Right kidney (tissue), 1 donor: ENCODE results near the gene EIF4G3.

ENCODE experiments used
- DNase-seq: peaks from one replicate; pipeline ENCODE4 v3.0.0-alpha.2; 2016

Gene EIF4G3

GRCh38 chr1:20992322-20993056, 184.2 kb downstream of the EIF4G3 start:
- no peak for DNase-seq

- no peak for DNase-seq
Measured at GRCh38 chr1:20988943-20989342, 187.8 kb downstream of the EIF4G3 start.

GRCh38 chr1:20987831-20988825, 188.6 kb downstream of the EIF4G3 start:
- DNase-seq: no peak

- DNase-seq: no peak
Measured at GRCh38 chr1:20983297-20983889, 193.3 kb downstream of the EIF4G3 start.

GRCh38 chr1:20982316-20982715, 194.4 kb downstream of the EIF4G3 start:
- no peak for DNase-seq

- DNase-seq: no peak
Measured at GRCh38 chr1:20981915-20982314, 194.8 kb downstream of the EIF4G3 start.

- DNase-seq: no peak
Measured at GRCh38 chr1:20980051-20980450, 196.6 kb downstream of the EIF4G3 start.

- no peak for DNase-seq
Measured at GRCh38 chr1:20978413-20978812, 198.3 kb downstream of the EIF4G3 start.

GRCh38 chr1:20975668-20976067, 201.0 kb downstream of the EIF4G3 start:
- no peak for DNase-seq

- no peak for DNase-seq
Measured at GRCh38 chr1:20974951-20975350, 201.7 kb downstream of the EIF4G3 start.

GRCh38 chr1:20974069-20974468, 202.6 kb downstream of the EIF4G3 start:
- DNase-seq: no peak

GRCh38 chr1:20972855-20973254, 203.8 kb downstream of the EIF4G3 start:
- DNase-seq: no peak

GRCh38 chr1:20964540-20965484, 211.9 kb downstream of the EIF4G3 start:
- DNase-seq: no peak

GRCh38 chr1:20962576-20963258, 214.0 kb downstream of the EIF4G3 start:
- DNase-seq: no peak

GRCh38 chr1:20958430-20958829, 218.3 kb downstream of the EIF4G3 start:
- DNase-seq: no peak

GRCh38 chr1:20956272-20956671, 220.4 kb downstream of the EIF4G3 start:
- no peak for DNase-seq

GRCh38 chr1:20950679-20951078, 226.0 kb downstream of the EIF4G3 start:
- DNase-seq: no peak

GRCh38 chr1:20949871-20950590, 226.7 kb downstream of the EIF4G3 start:
- DNase-seq: no peak

- no peak for DNase-seq
Measured at GRCh38 chr1:20948101-20948500, 228.6 kb downstream of the EIF4G3 start.

- no peak for DNase-seq
Measured at GRCh38 chr1:20947409-20947808, 229.3 kb downstream of the EIF4G3 start.

GRCh38 chr1:20936621-20937020, 240.1 kb downstream of the EIF4G3 start:
- DNase-seq: no peak
